ENCODE measurements around the gene NFASC.

NFASC gene

DNA sequence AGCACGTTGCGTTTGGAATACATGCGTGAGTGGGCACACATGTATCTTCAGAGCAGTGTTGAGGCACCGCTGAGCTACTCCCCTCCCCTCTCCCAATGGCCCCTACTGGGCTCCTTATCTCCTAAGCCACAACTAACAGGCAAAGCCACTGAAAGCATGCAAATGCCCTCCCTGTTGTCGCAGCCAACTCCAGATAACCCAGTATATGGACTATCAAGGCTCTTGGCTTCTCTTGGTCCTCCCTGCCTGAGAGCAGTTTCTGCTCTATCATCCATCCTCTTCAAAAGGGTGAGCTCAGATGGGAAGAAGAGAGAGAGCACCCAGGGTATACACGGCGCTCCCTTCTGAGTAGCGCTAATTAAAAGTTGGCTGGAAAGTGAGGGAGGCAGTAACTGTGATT lies 113.8 kb downstream of the NFASC start:
- no peak overlapping the region for H3K4ac ChIP-seq (ENCODE audit: low read depth, low read length)
- H2AFZ ChIP-seq (ENCODE audit: insufficient read depth, low read length, poor library complexity), result no peak overlapping the region
- no peak overlapping the region for H2BK120ac ChIP-seq (ENCODE audit: insufficient read depth, low read length, poor library complexity)
- no CpG with 5 or more reads among the region's 8 CpGs for WGBS (ENCODE audit: extremely low coverage, insufficient coverage, insufficient read length)
- H3K4me1 ChIP-seq (ENCODE audit: control insufficient read depth in 1 of 2, insufficient read depth in 2 of 2, low read length in 2 of 2), result no peaks in the 10 kb centered on the region
- no peaks in the 10 kb centered on the region for H3K36me3 ChIP-seq (ENCODE audit: control insufficient read depth in 1 of 2, insufficient read depth in 2 of 2, low read length in 2 of 2)
- no peak overlapping the region for H3K9ac ChIP-seq (ENCODE audit: low read length)
- H3K27ac ChIP-seq (ENCODE audit: low read depth, low read length), result no peak overlapping the region
- H3K9me3 ChIP-seq (ENCODE audit: insufficient read depth, low read depth, low read length), result no peaks in the 10 kb centered on the region
- H4K12ac ChIP-seq (ENCODE audit: low read depth, low read length), result no peak overlapping the region
- no peak overlapping the region for H4K91ac ChIP-seq (ENCODE audit: low read depth, low read length)
- no peaks in the 10 kb centered on the region for H3K79me1 ChIP-seq (ENCODE audit: low read length)
- H3K4me3 ChIP-seq (ENCODE audit: low read depth, low read length), result no peak overlapping the region
- no peak overlapping the region for H3K18ac ChIP-seq (ENCODE audit: low read length)
- H2AK5ac ChIP-seq (ENCODE audit: low read length), result no peak overlapping the region
- no peak overlapping the region for H2BK12ac ChIP-seq (ENCODE audit: low read length)
- H3K14ac ChIP-seq (ENCODE audit: low read length), result no peak overlapping the region
- H4K8ac ChIP-seq (ENCODE audit: low read depth, low read length), result no peak overlapping the region
- no peaks in the 10 kb centered on the region for H3K27me3 ChIP-seq (ENCODE audit: insufficient read depth, low read length)
- H2BK5ac ChIP-seq (ENCODE audit: low read depth, low read length, poor library complexity), result no peak overlapping the region
- H3K4me2 ChIP-seq (ENCODE audit: low read length), result no peak overlapping the region
- DNase-seq, result no peak
- H3K79me2 ChIP-seq (ENCODE audit: control insufficient read depth, insufficient read depth, low read length, poor library complexity), result no peaks in the 10 kb centered on the region
- H3K23ac ChIP-seq (ENCODE audit: low read length), result no peak overlapping the region

DNA sequence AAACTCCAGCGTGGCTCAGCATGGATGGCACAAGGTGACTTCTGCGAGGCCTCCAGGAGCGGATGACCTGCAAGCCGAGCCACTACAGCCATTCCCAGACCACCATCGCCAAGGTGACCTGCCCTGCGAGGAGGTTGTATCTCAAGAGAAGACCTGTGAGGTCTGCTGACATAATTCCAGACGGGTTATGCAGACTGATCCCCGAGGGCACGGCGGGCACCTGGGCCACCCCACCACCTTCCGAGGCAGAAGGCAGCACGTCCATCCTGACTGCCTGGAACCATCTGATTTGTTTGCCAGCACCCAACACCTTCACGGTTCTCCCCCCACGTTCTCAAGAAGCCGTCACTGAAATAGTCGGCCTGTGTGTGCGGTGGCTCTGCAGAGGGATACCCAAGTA lies 115.5 kb downstream of the NFASC start:
- Histone ChIP-seq H3K9me3 (ENCODE audit: insufficient read depth, low read depth, low read length) (no peaks in the 10 kb centered on the region), H3K4me3 (ENCODE audit: low read depth, low read length) (no peak overlapping the region), H2AK5ac (ENCODE audit: low read length) (no peak overlapping the region), H3K23ac (ENCODE audit: low read length) (no peak overlapping the region), H2AFZ (ENCODE audit: insufficient read depth, low read length, poor library complexity) (no peak overlapping the region), H3K36me3 (ENCODE audit: control insufficient read depth in 1 of 2, insufficient read depth in 2 of 2, low read length in 2 of 2) (no peaks in the 10 kb centered on the region), H4K8ac (ENCODE audit: low read depth, low read length) (no peak overlapping the region), H3K4me2 (ENCODE audit: low read length) (no peak overlapping the region), H3K9ac (ENCODE audit: low read length) (no peak overlapping the region), H3K79me2 (ENCODE audit: control insufficient read depth, insufficient read depth, low read length, poor library complexity) (no peaks in the 10 kb centered on the region), H3K14ac (ENCODE audit: low read length) (no peak overlapping the region), H3K4ac (ENCODE audit: low read depth, low read length) (no peak overlapping the region), H3K79me1 (ENCODE audit: low read length) (no peaks in the 10 kb centered on the region), H4K12ac (ENCODE audit: low read depth, low read length) (no peak overlapping the region), H3K4me1 (ENCODE audit: control insufficient read depth in 1 of 2, insufficient read depth in 2 of 2, low read length in 2 of 2) (no peaks in the 10 kb centered on the region), H2BK120ac (ENCODE audit: insufficient read depth, low read length, poor library complexity) (no peak overlapping the region), H2BK5ac (ENCODE audit: low read depth, low read length, poor library complexity) (no peak overlapping the region), H4K91ac (ENCODE audit: low read depth, low read length) (no peak overlapping the region), H3K18ac (ENCODE audit: low read length) (no peak overlapping the region), H2BK12ac (ENCODE audit: low read length) (no peak overlapping the region), H3K27me3 (ENCODE audit: insufficient read depth, low read length) (no peaks in the 10 kb centered on the region), H3K27ac (ENCODE audit: low read depth, low read length) (no peak overlapping the region)
- WGBS (ENCODE audit: extremely low coverage, insufficient coverage, insufficient read length), result no CpG with 5 or more reads among the region's 17 CpGs
- DNase-seq, result no peak

DNA sequence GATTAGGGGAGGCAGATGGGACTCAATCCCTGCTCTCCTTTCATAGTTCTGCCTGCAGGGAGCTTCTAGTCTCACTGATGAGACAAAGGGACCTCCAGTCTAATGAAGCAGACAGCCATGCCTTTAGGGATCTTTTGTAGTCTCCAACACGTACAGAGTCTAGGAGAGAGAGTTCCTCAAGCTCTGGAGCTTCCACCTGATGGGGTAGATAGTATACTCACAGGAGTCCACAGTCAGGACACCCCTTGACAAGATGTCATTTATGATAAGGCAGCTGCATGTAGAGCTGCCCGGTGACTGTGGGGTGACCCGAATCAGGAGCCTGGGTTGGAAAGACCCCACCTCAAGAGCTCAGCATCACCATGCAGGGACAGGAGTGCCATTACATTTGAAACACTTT lies 117.0 kb downstream of the NFASC start:
- Histone ChIP-seq H2BK5ac (ENCODE audit: low read depth, low read length, poor library complexity) (no peak overlapping the region), H3K18ac (ENCODE audit: low read length) (no peak overlapping the region), H3K27me3 (ENCODE audit: insufficient read depth, low read length) (no peaks in the 10 kb centered on the region), H3K79me1 (ENCODE audit: low read length) (no peaks in the 10 kb centered on the region), H3K4ac (ENCODE audit: low read depth, low read length) (no peak overlapping the region), H3K14ac (ENCODE audit: low read length) (no peak overlapping the region), H3K4me3 (ENCODE audit: low read depth, low read length) (no peak overlapping the region), H3K23ac (ENCODE audit: low read length) (no peak overlapping the region), H3K9me3 (ENCODE audit: insufficient read depth, low read depth, low read length) (peaks cover 1% of the 10 kb centered on the region), H3K27ac (ENCODE audit: low read depth, low read length) (no peak overlapping the region), H4K12ac (ENCODE audit: low read depth, low read length) (no peak overlapping the region), H2BK120ac (ENCODE audit: insufficient read depth, low read length, poor library complexity) (no peak overlapping the region), H4K91ac (ENCODE audit: low read depth, low read length) (no peak overlapping the region), H3K4me1 (ENCODE audit: control insufficient read depth in 1 of 2, insufficient read depth in 2 of 2, low read length in 2 of 2) (no peaks in the 10 kb centered on the region), H2AK5ac (ENCODE audit: low read length) (no peak overlapping the region), H3K9ac (ENCODE audit: low read length) (no peak overlapping the region), H3K36me3 (ENCODE audit: control insufficient read depth in 1 of 2, insufficient read depth in 2 of 2, low read length in 2 of 2) (no peaks in the 10 kb centered on the region), H3K4me2 (ENCODE audit: low read length) (no peak overlapping the region), H2BK12ac (ENCODE audit: low read length) (no peak overlapping the region), H4K8ac (ENCODE audit: low read depth, low read length) (no peak overlapping the region), H2AFZ (ENCODE audit: insufficient read depth, low read length, poor library complexity) (no peak overlapping the region), H3K79me2 (ENCODE audit: control insufficient read depth, insufficient read depth, low read length, poor library complexity) (no peaks in the 10 kb centered on the region)
- DNase-seq, result no peak
- no CpG with 5 or more reads among the region's 3 CpGs for WGBS (ENCODE audit: extremely low coverage, insufficient coverage, insufficient read length)

DNA sequence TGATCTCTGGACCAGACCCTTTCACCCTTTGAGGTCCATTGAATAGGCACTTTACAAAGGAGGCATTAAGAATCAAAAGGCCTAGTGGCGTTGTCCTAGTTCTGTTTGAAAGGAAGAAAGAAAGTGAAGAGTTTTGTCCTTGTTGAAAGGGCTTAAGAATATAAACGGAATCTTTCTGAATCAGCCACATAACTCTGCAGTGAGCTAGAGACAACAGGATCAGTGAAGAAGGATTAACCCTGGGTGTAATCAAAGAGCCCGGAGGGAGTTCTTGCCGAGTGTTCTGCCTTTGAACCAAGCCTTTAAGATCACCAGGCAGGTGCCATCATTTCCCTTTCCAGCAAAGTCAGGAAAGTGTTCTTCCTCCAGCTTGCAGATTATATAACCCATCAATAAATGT lies 117.5 kb downstream of the NFASC start:
- H3K14ac ChIP-seq (ENCODE audit: low read length), result no peak overlapping the region
- H3K18ac ChIP-seq (ENCODE audit: low read length), result no peak overlapping the region
- H3K4me3 ChIP-seq (ENCODE audit: low read depth, low read length), result no peak overlapping the region
- no CpG with 5 or more reads among the region's 4 CpGs for WGBS (ENCODE audit: extremely low coverage, insufficient coverage, insufficient read length)
- H3K79me2 ChIP-seq (ENCODE audit: control insufficient read depth, insufficient read depth, low read length, poor library complexity), result no peaks in the 10 kb centered on the region
- no peak for DNase-seq
- H3K4me2 ChIP-seq (ENCODE audit: low read length), result no peak overlapping the region
- no peak overlapping the region for H4K91ac ChIP-seq (ENCODE audit: low read depth, low read length)
- no peak overlapping the region for H3K9ac ChIP-seq (ENCODE audit: low read length)
- no peak overlapping the region for H4K12ac ChIP-seq (ENCODE audit: low read depth, low read length)
- H2BK5ac ChIP-seq (ENCODE audit: low read depth, low read length, poor library complexity), result no peak overlapping the region
- no peaks in the 10 kb centered on the region for H3K4me1 ChIP-seq (ENCODE audit: control insufficient read depth in 1 of 2, insufficient read depth in 2 of 2, low read length in 2 of 2)
- H3K4ac ChIP-seq (ENCODE audit: low read depth, low read length), result no peak overlapping the region
- no peak overlapping the region for H2AFZ ChIP-seq (ENCODE audit: insufficient read depth, low read length, poor library complexity)
- H4K8ac ChIP-seq (ENCODE audit: low read depth, low read length), result no peak overlapping the region
- H2BK12ac ChIP-seq (ENCODE audit: low read length), result no peak overlapping the region
- no peak overlapping the region for H2AK5ac ChIP-seq (ENCODE audit: low read length)
- H3K27ac ChIP-seq (ENCODE audit: low read depth, low read length), result no peak overlapping the region
- H3K27me3 ChIP-seq (ENCODE audit: insufficient read depth, low read length), result no peaks in the 10 kb centered on the region
- H3K36me3 ChIP-seq (ENCODE audit: control insufficient read depth in 1 of 2, insufficient read depth in 2 of 2, low read length in 2 of 2), result no peaks in the 10 kb centered on the region
- H2BK120ac ChIP-seq (ENCODE audit: insufficient read depth, low read length, poor library complexity), result no peak overlapping the region
- no peaks in the 10 kb centered on the region for H3K79me1 ChIP-seq (ENCODE audit: low read length)
- H3K9me3 ChIP-seq (ENCODE audit: insufficient read depth, low read depth, low read length), result peaks cover 1% of the 10 kb centered on the region
- H3K23ac ChIP-seq (ENCODE audit: low read length), result no peak overlapping the region

Data from trophoblast cell (in vitro differentiated cells and primary cell).